HCT116 (cell line): ENCODE measurements around the gene RNF180. TPM values are rescaled to one million over a fixed set of nuclear protein-coding genes. Genes with fewer than 3 reads are reported as not detected.

ENCODE experiments used
- ATAC-seq: fragments of 200-7000 bp; cut with Tn5 transposase; 2 replicates; pipeline ENCODE4 v1.9.1; 2020; ENCODE audit warnings: mild to moderate bottlenecking, moderate library complexity
- BruUV-seq: library from RNA; stranded (reverse); fragments of 400-500 nt; replicated peaks from 2 replicates; lab custom pipeline; 2021; lab: Mats Ljungman, UMichigan
- CTCF ChIA-PET: fragments of 300-600 bp; sonication (Branson Sonifier 250); formaldehyde crosslinking; loops from one replicate; lab custom pipeline; 2021; ENCODE audit warnings: antibody characterized with exemption; lab: Charles Lee
- POLR2A ChIA-PET: fragments of 300-600, 350-600 bp; sonication (Branson Sonifier 250); formaldehyde crosslinking; loops from one replicate; lab custom pipeline; 2021; ENCODE audit warnings: antibody characterized with exemption; lab: Charles Lee
- RAD21 ChIA-PET, 2 experiments: fragments of 300-600 bp; sonication (Branson Sonifier 250); formaldehyde crosslinking; loops; one replicate each; lab custom pipeline; 2023; ENCODE audit warnings: low total read pairs in 2 of 2; ENCODE audit not compliant: uncharacterized antibody in 2 of 2, unreplicated experiment in 2 of 2, low non-redundant PET in 1 of 2; lab: Charles Lee
- DNase-seq: peaks from one replicate; pipeline ENCODE4 v3.0.0-alpha.2; 2010; ENCODE audit warnings: low read depth, low spot score
- H2AFZ ChIP-seq: fragments of 200-600 bp; shearing (Covaris generic), sonication (generic); 2 replicates; pipeline ENCODE4 v1.6.1; 2017; ENCODE audit warnings: low read depth, mixed run types, mixed read lengths, antibody characterized with exemption, low read length; ENCODE audit not compliant: poor library complexity, severe bottlenecking
- H3K27ac ChIP-seq: 2 replicates; pipeline ENCODE4 v1.5.1; 2012; ENCODE audit warnings: low read depth, low read length
- H3K27me3 ChIP-seq: fragments of 200-600 bp; sonication (generic); 2 replicates; pipeline ENCODE4 v1.6.1; 2016; ENCODE audit warnings: mixed run types, low read length, mixed read lengths; ENCODE audit not compliant: insufficient read depth
- H3K36me3 ChIP-seq, 2 experiments: fragments of 200-500 bp in 1 of 2; fragments of 200-600 bp in 1 of 2; sonication (Bioruptor generic) in 1 of 2; sonication (generic) in 1 of 2; 2 replicates each; pipeline versions ENCODE4 v1.5.1 to v1.6.1; 2014 to 2016; ENCODE audit warnings: low read length in 2 of 2, inconsistent platforms in 1 of 2, mixed read lengths in 1 of 2, mixed run types in 1 of 2; ENCODE audit not compliant: insufficient read depth in 2 of 2, control insufficient read depth in 1 of 2
- H3K4me1 ChIP-seq, 2 experiments: fragments of 200-600 bp in 1 of 2; sonication (generic) in 1 of 2; 2 replicates each; pipeline versions ENCODE4 v1.5.1 to v1.6.1; 2012 to 2017; ENCODE audit warnings: low read length in 2 of 2, inconsistent platforms in 1 of 2, mild to moderate bottlenecking in 1 of 2, mixed read lengths in 1 of 2, mixed run types in 1 of 2, moderate library complexity in 1 of 2; ENCODE audit not compliant: insufficient read depth in 2 of 2, control insufficient read depth in 1 of 2
- H3K4me2 ChIP-seq: fragments of 200-600 bp; sonication (generic); 2 replicates; pipeline ENCODE4 v1.6.1; 2017; ENCODE audit warnings: mixed run types, low read length, mixed read lengths
- H3K4me3 ChIP-seq, 2 experiments: fragments of 200-600 bp in 1 of 2; sonication (generic) in 1 of 2; replicated peaks in 1 of 2; 2 replicates each; pipeline ENCODE4 v1.5.1; 2011 to 2016; ENCODE audit warnings: low read length in 2 of 2, control low read depth in 1 of 2, low read depth in 1 of 2, mild to moderate bottlenecking in 1 of 2, mixed read lengths in 1 of 2, mixed run types in 1 of 2
- H3K79me2 ChIP-seq: fragments of 200-600 bp; sonication (generic); 2 replicates; pipeline ENCODE4 v1.6.1; 2017; ENCODE audit warnings: mild to moderate bottlenecking, mixed run types, low read length, moderate library complexity, mixed read lengths; ENCODE audit not compliant: insufficient read depth
- H3K9ac ChIP-seq: fragments of 200-600 bp; sonication (generic); 2 replicates; pipeline ENCODE4 v1.6.1; 2016; ENCODE audit warnings: low read length, mixed read lengths
- H3K9me2 ChIP-seq: fragments of 200-600 bp; sonication (generic), shearing (Covaris generic); 2 replicates; pipeline ENCODE4 v1.6.1; 2017; ENCODE audit warnings: mixed run types, mild to moderate bottlenecking, moderate library complexity; ENCODE audit not compliant: insufficient read depth
- H3K9me3 ChIP-seq, 2 experiments: fragments of 200-500 bp in 1 of 2; fragments of 200-600 bp in 1 of 2; sonication (Bioruptor generic) in 1 of 2; sonication (generic) in 1 of 2; 2 replicates each; pipeline ENCODE4 v1.6.1; 2014 to 2017; ENCODE audit warnings: low read length in 2 of 2, mixed read lengths in 2 of 2, inconsistent platforms in 1 of 2, low read depth in 1 of 2, mild to moderate bottlenecking in 1 of 2, mixed run types in 1 of 2, moderate library complexity in 1 of 2; ENCODE audit not compliant: control insufficient read depth in 1 of 2, insufficient read depth in 1 of 2
- H4K20me1 ChIP-seq: fragments of 200-600 bp; sonication (generic), shearing (Covaris generic); 2 replicates; pipeline ENCODE4 v1.6.1; 2017; ENCODE audit warnings: mixed run types, mild to moderate bottlenecking, moderate library complexity; ENCODE audit not compliant: insufficient read depth
- CBX3 ChIP-seq: IDR thresholded peaks from 2 replicates; pipeline ENCODE4 v1.6.1; 2012; ENCODE audit warnings: low read depth
- CTCF ChIP-seq, 3 experiments: fragments of 200-600 bp in 1 of 3; sonication (generic) in 1 of 3; IDR thresholded peaks in 2 of 3; conservative IDR thresholded peaks in 1 of 3; 2 replicates each; pipeline ENCODE4 v1.5.1; 2012 to 2017; ENCODE audit warnings: low read depth in 2 of 3, low read length in 2 of 3, antibody characterized with exemption in 1 of 3, borderline replicate concordance in 1 of 3, control low read depth in 1 of 3, mild to moderate bottlenecking in 1 of 3, mixed read lengths in 1 of 3, mixed run types in 1 of 3, moderate library complexity in 1 of 3; ENCODE audit not compliant: insufficient read depth in 1 of 3
- EGR1 ChIP-seq: IDR thresholded peaks from 2 replicates; pipeline ENCODE4 v1.6.1; 2012; ENCODE audit warnings: low read depth
- EZH2 ChIP-seq: fragments of 200-600 bp; sonication (generic); IDR thresholded peaks from 2 replicates; pipeline ENCODE4 v1.6.1; 2017; ENCODE audit warnings: antibody characterized with exemption, mixed run types
- FOSL1 ChIP-seq: IDR thresholded peaks from 2 replicates; pipeline ENCODE4 v1.6.1; 2012; ENCODE audit warnings: low read depth
- JUND ChIP-seq: IDR thresholded peaks from 2 replicates; pipeline ENCODE4 v1.6.1; 2012
- POLR2A ChIP-seq: IDR thresholded peaks from 2 replicates; pipeline ENCODE4 v1.7.0; 2011; ENCODE audit warnings: borderline replicate concordance; ENCODE audit not compliant: insufficient read depth, insufficient read length; ENCODE audit errors: extremely low read depth
- RAD21 ChIP-seq: IDR thresholded peaks from 2 replicates; pipeline ENCODE4 v1.6.1; 2012; ENCODE audit warnings: low read depth, mild to moderate bottlenecking
- REST ChIP-seq: IDR thresholded peaks from 2 replicates; pipeline ENCODE4 v1.6.1; 2012; ENCODE audit warnings: low read depth
- SP1 ChIP-seq: IDR thresholded peaks from 2 replicates; pipeline ENCODE4 v1.6.1; 2012; ENCODE audit warnings: low read depth
- SRF ChIP-seq: IDR thresholded peaks from 2 replicates; pipeline ENCODE4 v1.6.1; 2012; ENCODE audit warnings: low read depth
- TCF7L2 ChIP-seq: IDR thresholded peaks from 2 replicates; pipeline ENCODE4 v1.7.0; 2011; ENCODE audit warnings: borderline replicate concordance, inconsistent platforms; ENCODE audit not compliant: insufficient read depth, insufficient read length; ENCODE audit errors: extremely low read depth
- YY1 ChIP-seq: IDR thresholded peaks from 2 replicates; pipeline ENCODE4 v1.6.1; 2011; ENCODE audit warnings: low read length, low read depth, moderate library complexity, mild to moderate bottlenecking; ENCODE audit not compliant: insufficient replicate concordance; ENCODE audit errors: extremely low read depth
- ZFX ChIP-seq: fragments of 450-650 bp; IDR thresholded peaks from 2 replicates; pipeline ENCODE4 v1.6.1; 2017
- ZNF274 ChIP-seq: fragments of 200-500 bp; sonication (Bioruptor generic); IDR thresholded peaks from 2 replicates; pipeline ENCODE4 v1.6.1; 2014; ENCODE audit warnings: mild to moderate bottlenecking, low read depth, low read length, inconsistent platforms
- intact Hi-C: fragments of 100-400 bp; cut with micrococcal nuclease; formaldehyde crosslinking; loops from 2 replicates; pipeline ENCODE4 v1.10.0; 2022
- total RNA-seq: library from RNA; stranded (reverse); gene quantifications from one replicate; pipeline ENCODE4 v1.2.1, GENCODE V29; 2021; ENCODE audit not compliant: unreplicated experiment

RNF180 gene
- total RNA-seq, 1 experiment from 2014 or later, result not detected

DNA sequence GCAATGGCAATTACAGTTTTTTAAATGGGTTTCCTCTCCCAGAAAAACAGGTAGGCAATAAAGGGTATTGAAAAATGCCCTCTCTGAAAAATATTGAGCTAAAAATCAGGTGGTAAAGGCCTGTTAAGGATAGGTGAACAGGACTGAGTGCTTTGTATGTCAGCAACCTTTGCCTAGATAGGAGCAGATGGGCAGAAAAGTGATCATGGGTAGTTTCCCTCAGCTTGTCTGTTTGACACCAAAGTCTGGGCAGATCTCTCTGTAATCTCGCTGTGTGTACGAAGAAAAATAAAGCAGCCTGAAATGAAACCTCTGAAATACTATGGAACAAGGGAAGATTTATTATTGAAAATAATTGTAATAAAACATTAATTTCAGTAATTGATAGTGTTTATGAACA, 15.8 kb downstream of the RNF180 start:
- TF ChIP-seq FOSL1, result no peak
- TF ChIP-seq EZH2, result no peak
- TF ChIP-seq POLR2A, result no peak
- no peak for TF ChIP-seq CBX3
- TF ChIP-seq REST, result no peak
- no peak for TF ChIP-seq SP1
- no peak for TF ChIP-seq CTCF (IDR thresholded peaks at IDR 0.05 in 2 of 3, conservative IDR thresholded peaks at IDR 0.05 in 1 of 3; ENCODE audit: borderline replicate concordance in 1 of 3, insufficient read depth in 1 of 3, low read depth in 2 of 3, low read length in 2 of 3)
- TF ChIP-seq TCF7L2, result no peak
- no peak for TF ChIP-seq ZNF274
- TF ChIP-seq RAD21, result no peak
- no peak for TF ChIP-seq SRF
- TF ChIP-seq ZFX, result no peak
- no peak for TF ChIP-seq YY1
- no peak for TF ChIP-seq EGR1
- no peak for TF ChIP-seq JUND
- Histone ChIP-seq H3K9ac (no peak overlapping the region), H4K20me1 (no peaks in the 10 kb centered on the region), H3K36me3 (no peaks in the 10 kb centered on the region), H3K27ac (no peak overlapping the region), H3K9me2 (no peaks in the 10 kb centered on the region), H3K4me2 (no peak overlapping the region), H2AFZ (no peak overlapping the region), H3K4me1 (no peaks in the 10 kb centered on the region), H3K9me3 (no peaks in the 10 kb centered on the region), H3K27me3 (no peaks in the 10 kb centered on the region), H3K4me3 (no peak overlapping the region), H3K79me2 (no peaks in the 10 kb centered on the region)
- BruUV-seq, result no TSS peak
- ChIA-PET RAD21 (no interaction called here), POLR2A (no interaction called here), CTCF (no interaction called here)
- DNase-seq (no peak), ATAC-seq (no peak)
- intact Hi-C loops, result no loop called here
